OCI-LY7 (cell line): ENCODE results near the gene PPIL6.

Experiments used
- EZH2phosphoT487 ChIP-seq: fragments of 200-600 bp; sonication (generic); IDR thresholded peaks from 2 replicates; pipeline ENCODE4 v1.6.1; 2018; ENCODE audit warnings: low read depth, borderline replicate concordance, mild to moderate bottlenecking, mixed run types, antibody characterized with exemption, low read length, moderate library complexity, mixed read lengths
- TF ChIP-seq, protein P1 (sequence below): fragments of 200-600 bp; sonication (generic); conservative IDR thresholded peaks from 2 replicates; pipeline ENCODE4 v1.5.1; 2014; ENCODE audit warnings: mild to moderate bottlenecking, antibody characterized with exemption, low read length, moderate library complexity, mixed read lengths

DNA sequence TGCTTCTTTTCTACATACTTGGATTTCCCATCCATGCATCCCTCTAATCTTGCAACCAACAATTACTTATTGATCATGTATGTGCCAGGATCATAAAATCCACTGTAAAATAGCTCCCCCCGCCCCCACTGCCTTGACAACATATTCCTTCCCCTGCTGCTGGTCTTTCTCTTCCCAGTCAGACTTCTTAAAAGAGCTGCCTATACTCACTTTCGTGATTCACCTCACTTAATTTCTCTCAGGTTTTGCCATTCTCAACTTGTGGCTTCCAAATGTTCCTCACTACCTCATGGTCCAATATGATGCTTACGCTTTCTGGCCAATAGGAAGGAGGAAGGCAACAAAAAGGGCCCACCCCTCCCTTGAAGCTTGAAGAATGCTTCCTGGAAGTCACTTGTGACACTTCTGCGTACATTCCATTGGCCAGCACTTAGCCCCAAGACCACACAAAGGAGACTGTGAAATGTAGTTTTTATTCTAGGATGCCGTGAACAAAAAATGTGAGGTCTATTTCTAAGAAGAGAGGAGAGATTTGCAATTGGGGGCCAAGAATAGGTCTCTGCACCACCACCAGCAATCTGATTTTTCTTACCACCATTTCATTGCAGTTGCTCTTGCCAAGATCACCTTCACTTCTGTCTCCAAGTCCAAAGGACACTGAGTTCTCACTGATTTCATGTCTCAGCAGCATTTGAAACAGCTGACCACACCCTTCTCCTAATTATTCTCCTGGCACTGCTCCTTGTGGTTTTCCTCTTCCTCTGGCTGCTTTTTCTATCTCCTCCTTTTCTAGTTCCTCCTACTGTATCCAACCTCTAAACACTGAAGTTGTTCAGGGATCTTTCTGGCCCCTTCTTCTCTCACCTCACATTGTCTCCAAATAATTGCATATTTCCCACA, 88.9 kb downstream of the PPIL6 start:
- TF ChIP-seq EZH2phosphoT487 = no peak
- TF ChIP-seq, protein P1, sequence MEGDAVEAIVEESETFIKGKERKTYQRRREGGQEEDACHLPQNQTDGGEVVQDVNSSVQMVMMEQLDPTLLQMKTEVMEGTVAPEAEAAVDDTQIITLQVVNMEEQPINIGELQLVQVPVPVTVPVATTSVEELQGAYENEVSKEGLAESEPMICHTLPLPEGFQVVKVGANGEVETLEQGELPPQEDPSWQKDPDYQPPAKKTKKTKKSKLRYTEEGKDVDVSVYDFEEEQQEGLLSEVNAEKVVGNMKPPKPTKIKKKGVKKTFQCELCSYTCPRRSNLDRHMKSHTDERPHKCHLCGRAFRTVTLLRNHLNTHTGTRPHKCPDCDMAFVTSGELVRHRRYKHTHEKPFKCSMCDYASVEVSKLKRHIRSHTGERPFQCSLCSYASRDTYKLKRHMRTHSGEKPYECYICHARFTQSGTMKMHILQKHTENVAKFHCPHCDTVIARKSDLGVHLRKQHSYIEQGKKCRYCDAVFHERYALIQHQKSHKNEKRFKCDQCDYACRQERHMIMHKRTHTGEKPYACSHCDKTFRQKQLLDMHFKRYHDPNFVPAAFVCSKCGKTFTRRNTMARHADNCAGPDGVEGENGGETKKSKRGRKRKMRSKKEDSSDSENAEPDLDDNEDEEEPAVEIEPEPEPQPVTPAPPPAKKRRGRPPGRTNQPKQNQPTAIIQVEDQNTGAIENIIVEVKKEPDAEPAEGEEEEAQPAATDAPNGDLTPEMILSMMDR = no peak
